ENCODE data around the gene LDAF1.
"Not testable (repeated sequence)": the region's sequence is repeated elsewhere in the genome, so short reads cannot be mapped to it uniquely, and the experiment has no call there.

The LDAF1 gene

GRCh38 chr16:21163576-21163975, 5.1 kb downstream of the LDAF1 start:
- no peak for DNase-seq

- no peak for DNase-seq
Measured at GRCh38 chr16:21164521-21165168, 6.2 kb downstream of the LDAF1 start.

- no peak for DNase-seq
Measured at GRCh38 chr16:21166561-21166961, 8.1 kb downstream of the LDAF1 start.

GRCh38 chr16:21167360-21167759, 8.9 kb downstream of the LDAF1 start:
- no peak for DNase-seq

- DNase-seq: no peak
Measured at GRCh38 chr16:21167929-21168602, 9.6 kb downstream of the LDAF1 start.

- DNase-seq: no peak
Measured at GRCh38 chr16:21169249-21169981, 10.9 kb downstream of the LDAF1 start.

- not testable (repeated sequence) for DNase-seq
Measured at GRCh38 chr16:21170116-21170515, 11.6 kb downstream of the LDAF1 start.

- DNase-seq: no peak
Measured at GRCh38 chr16:21172650-21173049, 14.2 kb downstream of the LDAF1 start.

GRCh38 chr16:21175397-21175796, 16.9 kb downstream of the LDAF1 start:
- DNase-seq: no peak

- DNase-seq: no peak
Measured at GRCh38 chr16:21179126-21179982, 20.9 kb downstream of the LDAF1 start.

GRCh38 chr16:21179983-21180365, 21.5 kb downstream of the LDAF1 start:
- no peak for DNase-seq

- no peak for DNase-seq
Measured at GRCh38 chr16:21183995-21184394, 25.5 kb downstream of the LDAF1 start.

GRCh38 chr16:21184834-21185233, 26.4 kb downstream of the LDAF1 start:
- DNase-seq: no peak

- no peak for DNase-seq
Measured at GRCh38 chr16:21185659-21186325, 27.3 kb downstream of the LDAF1 start.

- no peak for DNase-seq
Measured at GRCh38 chr16:21186326-21186691, 27.8 kb downstream of the LDAF1 start.

GRCh38 chr16:21189311-21189710, 30.8 kb downstream of the LDAF1 start:
- DNase-seq: no peak

GRCh38 chr16:21190013-21190412, 31.5 kb downstream of the LDAF1 start:
- DNase-seq: no peak

GRCh38 chr16:21190599-21190998, 32.1 kb downstream of the LDAF1 start:
- no peak for DNase-seq

GRCh38 chr16:21192991-21193390, 34.5 kb downstream of the LDAF1 start:
- no peak for DNase-seq

- DNase-seq: no peak
Measured at GRCh38 chr16:21194771-21195301, 36.4 kb downstream of the LDAF1 start.

- DNase-seq: not testable (repeated sequence)
Measured at GRCh38 chr16:21195330-21195729, 36.9 kb downstream of the LDAF1 start.

GRCh38 chr16:21197112-21197511, 38.6 kb downstream of the LDAF1 start:
- DNase-seq: no peak
